Activated CD8-positive, alpha-beta memory T cell treated with anti-CD3 and anti-CD28 coated beads for 36 hours (primary cell): Measurements from ENCODE around the gene VWA1. TPM values are rescaled to one million over a fixed set of nuclear protein-coding genes. Genes with fewer than 3 reads are reported as not detected.

Experiments
- CTCF ChIA-PET: fragments of 350-600 bp; sonication (Branson Sonifier 250); formaldehyde crosslinking; loops from one replicate; lab custom pipeline; 2021; ENCODE audit warnings: antibody characterized with exemption; lab: Charles Lee
- POLR2A ChIA-PET: fragments of 350-600 bp; sonication (Branson Sonifier 250); formaldehyde crosslinking; loops from one replicate; lab custom pipeline; 2021; ENCODE audit warnings: antibody characterized with exemption; lab: Charles Lee
- total RNA-seq, 2 experiments: library from RNA; stranded (reverse); gene quantifications; one replicate each; pipeline ENCODE4 v1.2.3, GENCODE V29; 2021

The VWA1 gene
- total RNA-seq, 2 experiments from 2014 or later: 0.89 to 1.2 TPM

GRCh38 chr1:1430992-1431844 lies 4.3 kb upstream of the VWA1 start:
- ChIA-PET CTCF (interaction anchor here (1.4 kb wide), 1 partner anchor 10 kb away, joined by 3 read pairs; no protein-coding TSS in a partner anchor), POLR2A (no interaction called here)

- POLR2A ChIA-PET: no interaction called here
- CTCF ChIA-PET: interaction anchor here (1.4 kb wide), 1 partner anchor 9 kb away, joined by 3 read pairs; no protein-coding TSS in a partner anchor
Observed at GRCh38 chr1:1431845-1432273, 3.6 kb upstream of the VWA1 start.

GRCh38 chr1:1432274-1432950 lies 3.1 kb upstream of the VWA1 start:
- ChIA-PET CTCF (interaction anchor here (1.4 kb wide), 1 partner anchor 8 kb away, joined by 3 read pairs; no protein-coding TSS in a partner anchor), POLR2A (no interaction called here)

GRCh38 chr1:1432951-1433803 lies 2.3 kb upstream of the VWA1 start:
- ChIA-PET CTCF (interaction anchor here (1.2 to 1.5 kb wide), 2 partner anchors 25 to 31 kb away, joined by 3 read pairs; no protein-coding TSS in a partner anchor), POLR2A (no interaction called here)

GRCh38 chr1:1433804-1434130 lies 1.7 kb upstream of the VWA1 start:
- ChIA-PET POLR2A (no interaction called here), CTCF (interaction anchor here (1.2 to 1.5 kb wide), 2 partner anchors 26 to 31 kb away, joined by 3 read pairs; no protein-coding TSS in a partner anchor)

- CTCF ChIA-PET: interaction anchor here (1.2 to 1.5 kb wide), 2 partner anchors 26 to 32 kb away, joined by 3 read pairs; no protein-coding TSS in a partner anchor
- POLR2A ChIA-PET: interaction anchor here (0.6 kb wide), 1 partner anchor 30 kb away, joined by 3 read pairs; no protein-coding TSS in a partner anchor
Observed at GRCh38 chr1:1434131-1434823, 1.2 kb upstream of the VWA1 start.

- ChIA-PET POLR2A (interaction anchor here (0.6 kb wide), 1 partner anchor 30 kb away, joined by 3 read pairs; no protein-coding TSS in a partner anchor), CTCF (interaction anchor here (1.2 to 1.5 kb wide), 2 partner anchors 27 to 32 kb away, joined by 3 read pairs; no protein-coding TSS in a partner anchor)
Observed at GRCh38 chr1:1434824-1435105, 725 bp upstream of the VWA1 start.

GRCh38 chr1:1435911-1436629 lies 580 bp downstream of the VWA1 start:
- POLR2A ChIA-PET: no interaction called here
- CTCF ChIA-PET: no interaction called here

- ChIA-PET CTCF (interaction anchor here (1.0 kb wide), 1 partner anchor 142 kb away, joined by 3 read pairs; no protein-coding TSS in a partner anchor), POLR2A (no interaction called here)
Observed at GRCh38 chr1:1436630-1437032, 1.1 kb downstream of the VWA1 start.

- CTCF ChIA-PET: interaction anchor here (0.8 to 1.0 kb wide), 2 partner anchors 142 to 471 kb away, joined by 3 read pairs; no protein-coding TSS in a partner anchor
- POLR2A ChIA-PET: no interaction called here
Observed at GRCh38 chr1:1437033-1437903, 1.8 kb downstream of the VWA1 start.

- POLR2A ChIA-PET: interaction anchor here (0.6 kb wide), 1 partner anchor 304 kb away, joined by 3 read pairs; no protein-coding TSS in a partner anchor
- CTCF ChIA-PET: interaction anchor here (0.8 to 1.0 kb wide), 2 partner anchors 143 to 471 kb away, joined by 3 read pairs; no protein-coding TSS in a partner anchor
Observed at GRCh38 chr1:1437904-1438376, 2.5 kb downstream of the VWA1 start.

- POLR2A ChIA-PET: no interaction called here
- CTCF ChIA-PET: interaction anchor here (0.8 kb wide), 1 partner anchor 470 kb away, joined by 3 read pairs; no protein-coding TSS in a partner anchor
Observed at GRCh38 chr1:1438531-1439381, 3.3 kb downstream of the VWA1 start.

- ChIA-PET CTCF (interaction anchor here (1.0 to 1.4 kb wide), 2 partner anchors 11 to 64 kb away, joined by 3 read pairs; no protein-coding TSS in a partner anchor), POLR2A (no interaction called here)
Observed at GRCh38 chr1:1439546-1440261, 4.2 kb downstream of the VWA1 start.

- CTCF ChIA-PET: interaction anchor here (0.6 to 1.5 kb wide), 9 partner anchors 8 to 152 kb away, joined by 3 to 5 read pairs (median 4); partner anchors contain the start of gene CCNL2
- POLR2A ChIA-PET: no interaction called here
Observed at GRCh38 chr1:1440262-1441001, 4.9 kb downstream of the VWA1 start.
